ENCODE results near the gene NFAT5.
"Not testable (repeated sequence)": the region's sequence is repeated elsewhere in the genome, so short reads cannot be mapped to it uniquely, and the experiment has no call there.

Gene NFAT5

GRCh38 chr16:69554495-69554894 lies 11.3 kb upstream of the NFAT5 start:
- no peak for DNase-seq

- no peak for DNase-seq
Observed at GRCh38 chr16:69555437-69555836, 10.3 kb upstream of the NFAT5 start.

DNA sequence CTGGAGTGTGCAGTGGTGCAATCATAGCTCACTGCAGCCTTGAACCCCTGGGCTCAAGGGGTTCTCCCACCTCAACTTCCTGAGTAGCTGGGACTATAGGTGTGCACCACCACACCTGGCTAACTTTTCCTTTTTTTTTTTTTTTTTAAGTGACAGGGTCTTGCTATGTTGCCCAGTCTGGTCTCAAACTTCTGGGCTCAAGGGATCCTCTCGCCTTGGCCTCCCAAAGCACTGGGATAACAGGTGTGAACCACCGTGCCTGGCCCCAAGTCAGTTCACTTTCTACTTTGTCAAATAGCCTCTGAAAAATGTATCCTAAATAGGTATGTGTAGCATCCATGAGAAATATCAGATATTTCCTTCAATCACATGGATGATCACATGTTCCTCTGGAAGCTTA lies 9.9 kb upstream of the NFAT5 start:
- no peak for DNase-seq

- DNase-seq: no peak
Observed at GRCh38 chr16:69559164-69559563, 6.6 kb upstream of the NFAT5 start.

- not testable (repeated sequence) for DNase-seq
Observed at GRCh38 chr16:69561367-69561766, 4.4 kb upstream of the NFAT5 start.

DNA sequence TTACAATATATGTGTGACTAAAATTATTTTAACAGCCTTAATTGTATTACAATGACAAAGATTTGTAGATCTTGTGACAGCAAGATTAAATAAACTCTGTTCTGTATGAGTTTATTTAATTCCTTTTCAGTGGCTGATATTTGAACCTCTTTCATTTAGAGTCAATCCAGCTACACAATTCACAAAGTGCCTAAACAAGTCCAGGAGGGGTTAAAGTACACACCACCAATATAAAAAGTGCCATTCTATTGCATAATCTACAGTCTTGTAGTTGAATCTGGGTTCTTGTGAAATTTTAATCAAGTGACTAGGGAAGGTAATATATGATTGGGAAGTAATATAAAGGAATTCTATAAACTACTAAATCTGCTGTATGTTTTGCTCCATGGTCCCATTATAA lies 3.9 kb upstream of the NFAT5 start:
- no peak for DNase-seq

DNA sequence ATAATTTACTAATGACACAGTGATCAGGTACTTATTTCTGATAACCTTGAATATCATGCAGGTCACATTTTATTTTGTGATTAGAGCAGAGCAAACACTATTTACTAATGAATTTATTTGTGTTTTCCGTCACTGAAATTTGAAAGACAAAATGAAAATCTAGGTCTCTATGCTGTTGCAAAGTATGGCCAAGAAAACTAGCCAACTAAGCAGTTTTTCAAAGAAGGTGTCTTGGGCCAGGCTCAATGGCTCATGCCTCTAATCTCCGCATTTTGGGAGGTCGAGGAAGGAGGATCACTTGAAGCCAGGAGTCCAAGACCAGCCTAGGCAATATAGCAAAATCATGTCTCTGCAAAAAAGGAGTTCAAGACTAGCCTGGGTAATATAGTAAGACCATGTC lies 3.0 kb upstream of the NFAT5 start:
- no peak for DNase-seq

GRCh38 chr16:69563605-69564580 lies 1.9 kb upstream of the NFAT5 start:
- peak; percentile 44 for DNase-seq

GRCh38 chr16:69564845-69565670 lies 708 bp upstream of the NFAT5 start:
- DNase-seq: no peak

GRCh38 chr16:69566240-69566980 lies 644 bp downstream of the NFAT5 start:
- peak; percentile 18 for DNase-seq

DNA sequence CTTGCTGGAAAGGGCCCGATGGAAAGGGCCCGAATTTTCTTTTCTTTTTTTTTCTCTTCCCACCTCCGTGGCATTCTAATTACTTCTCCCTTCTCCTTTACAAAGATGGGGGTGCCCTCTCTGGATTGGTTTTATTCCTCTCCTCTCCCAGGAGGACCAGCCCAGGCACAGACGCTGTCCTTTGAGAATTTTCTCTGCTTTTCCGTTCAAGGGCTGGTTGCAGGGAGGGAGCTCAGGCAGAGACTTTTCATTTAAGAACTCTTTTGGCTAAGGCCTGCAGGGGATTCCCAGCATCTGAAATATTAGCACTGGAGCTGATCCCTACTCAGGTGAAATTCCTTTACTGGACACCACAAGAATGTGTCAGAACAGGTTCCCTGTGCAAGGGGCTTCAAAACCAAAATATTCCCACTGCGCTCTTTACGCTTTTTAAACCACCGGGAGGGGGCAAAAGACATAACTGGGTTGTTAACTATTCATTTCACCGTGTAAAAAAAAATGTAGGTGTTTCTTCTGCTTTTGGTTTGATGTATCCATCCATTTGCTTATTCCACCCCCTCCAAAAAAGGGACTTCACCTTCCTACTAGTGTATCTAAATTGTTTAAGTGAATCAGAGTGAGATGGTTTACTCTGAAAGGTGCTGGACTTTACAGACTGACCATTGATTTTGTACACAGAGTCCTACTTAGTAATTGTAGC lies 1.4 kb downstream of the NFAT5 start:
- no peak for DNase-seq

- no peak for DNase-seq
Observed at GRCh38 chr16:69568676-69569075, 2.9 kb downstream of the NFAT5 start.

- not testable (repeated sequence) for DNase-seq
Observed at GRCh38 chr16:69578771-69579170, 13.0 kb downstream of the NFAT5 start.

DNA sequence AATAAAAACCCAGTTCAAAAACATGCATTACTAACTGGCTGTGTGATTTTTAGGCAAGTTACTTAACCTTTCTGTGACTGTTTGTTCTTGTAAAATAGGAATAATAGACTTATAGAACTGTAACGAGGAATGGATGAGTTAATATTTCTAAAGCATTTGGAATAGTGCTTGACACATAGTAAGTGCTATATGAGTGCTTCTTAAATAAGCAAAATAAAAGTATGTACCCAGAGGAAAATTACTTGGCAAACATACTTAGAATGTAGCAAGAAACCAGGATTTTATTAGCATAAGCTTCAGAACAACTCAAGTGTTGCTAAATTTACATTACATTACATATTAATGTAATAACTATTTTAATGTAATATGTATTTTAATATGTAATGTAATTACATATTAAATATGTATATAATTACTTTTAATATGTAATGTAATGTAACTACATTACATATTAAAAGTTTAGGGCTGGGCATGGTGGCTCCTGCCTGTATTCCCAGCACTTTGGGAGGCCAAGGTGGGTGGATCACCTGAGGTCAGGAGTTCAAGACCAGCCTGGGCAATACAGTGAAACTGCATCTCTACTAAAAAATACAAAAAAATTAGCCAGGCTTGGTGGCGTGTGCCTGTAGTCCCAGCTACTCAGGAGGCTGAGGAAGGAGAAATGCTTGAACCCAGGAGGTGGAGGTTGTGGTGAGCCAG lies 14.2 kb downstream of the NFAT5 start:
- DNase-seq: no peak

- no peak for DNase-seq
Observed at GRCh38 chr16:69581297-69581696, 15.5 kb downstream of the NFAT5 start.

DNA sequence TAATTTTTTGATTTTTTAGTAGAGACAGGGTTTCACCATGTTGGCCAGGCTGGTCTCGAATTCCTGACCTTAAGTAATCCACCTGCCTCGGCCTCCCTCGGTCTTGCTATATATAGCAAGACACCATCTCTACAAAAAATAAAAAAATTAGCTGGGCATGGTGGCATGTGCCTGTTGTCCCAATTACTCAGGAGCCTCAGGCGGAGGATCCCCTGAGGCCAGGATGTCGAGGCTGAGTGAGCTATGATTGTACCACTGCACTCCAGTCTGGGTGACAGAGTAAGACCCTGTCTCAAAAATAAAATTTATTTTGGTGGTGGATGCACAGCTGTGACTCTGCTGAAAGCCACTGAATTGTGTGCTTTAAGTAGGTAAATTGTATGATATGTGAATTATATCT lies 18.7 kb downstream of the NFAT5 start:
- not testable (repeated sequence) for DNase-seq

DNA sequence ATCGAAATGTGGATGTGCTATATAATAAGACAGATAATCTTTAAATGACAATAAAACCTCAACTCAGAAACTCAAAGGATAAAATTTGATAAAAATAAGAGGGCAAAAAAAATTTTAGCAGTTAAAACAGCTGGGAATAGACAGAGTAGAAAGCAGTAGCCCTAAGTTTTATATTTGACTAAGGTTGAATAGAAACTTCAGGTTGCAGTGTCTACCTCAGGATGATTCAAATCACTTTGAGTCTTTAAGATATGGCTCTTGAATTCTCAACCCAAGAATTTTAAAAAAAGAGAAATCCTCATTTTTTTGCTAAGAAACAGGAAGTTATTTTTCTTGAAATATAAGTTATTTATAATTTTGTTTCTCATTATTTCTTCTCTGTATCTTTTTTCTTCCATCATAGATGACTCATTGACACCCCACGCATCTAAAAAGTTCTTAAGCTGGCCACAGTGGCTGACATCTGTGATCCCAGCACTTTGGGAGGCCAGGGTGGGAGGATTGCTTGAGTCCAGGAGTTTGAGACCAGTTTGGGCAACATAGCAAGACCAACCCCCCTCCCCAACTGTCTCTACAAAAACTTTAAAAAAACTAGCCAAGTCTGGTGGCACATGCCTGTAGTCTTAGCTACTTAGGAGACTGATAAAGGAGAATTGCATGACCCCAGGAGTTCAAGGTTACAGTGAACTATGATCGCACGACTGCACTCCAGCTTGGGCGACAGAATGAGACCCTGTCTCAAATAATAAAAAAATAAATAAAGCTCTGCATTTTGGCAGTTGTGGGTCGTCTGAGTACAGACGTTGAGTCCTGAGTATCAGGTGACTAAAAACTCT lies 23.9 kb downstream of the NFAT5 start:
- no peak for DNase-seq

- no peak for DNase-seq
Observed at GRCh38 chr16:69590590-69590989, 24.8 kb downstream of the NFAT5 start.

GRCh38 chr16:69593751-69594255 lies 28.0 kb downstream of the NFAT5 start:
- no peak for DNase-seq

Measured in stimulated activated CD4-positive, alpha-beta T cell treated with anti-CD3 and anti-CD28 coated beads, Interleukin-12 subunit alpha, Interleukin-12 subunit beta, amount 100 ng/mL, for 4 hours (primary cell).